CD4-positive, alpha-beta T cell treated with Interleukin-2 at 100 ng/mL for 4 hours (primary cell): ENCODE data around the gene EEFSEC.

Source experiments
- DNase-seq: peaks from one replicate; pipeline ENCODE4 v3.0.0-alpha.2; 2020; ENCODE audit warnings: low spot score

Gene EEFSEC

DNA sequence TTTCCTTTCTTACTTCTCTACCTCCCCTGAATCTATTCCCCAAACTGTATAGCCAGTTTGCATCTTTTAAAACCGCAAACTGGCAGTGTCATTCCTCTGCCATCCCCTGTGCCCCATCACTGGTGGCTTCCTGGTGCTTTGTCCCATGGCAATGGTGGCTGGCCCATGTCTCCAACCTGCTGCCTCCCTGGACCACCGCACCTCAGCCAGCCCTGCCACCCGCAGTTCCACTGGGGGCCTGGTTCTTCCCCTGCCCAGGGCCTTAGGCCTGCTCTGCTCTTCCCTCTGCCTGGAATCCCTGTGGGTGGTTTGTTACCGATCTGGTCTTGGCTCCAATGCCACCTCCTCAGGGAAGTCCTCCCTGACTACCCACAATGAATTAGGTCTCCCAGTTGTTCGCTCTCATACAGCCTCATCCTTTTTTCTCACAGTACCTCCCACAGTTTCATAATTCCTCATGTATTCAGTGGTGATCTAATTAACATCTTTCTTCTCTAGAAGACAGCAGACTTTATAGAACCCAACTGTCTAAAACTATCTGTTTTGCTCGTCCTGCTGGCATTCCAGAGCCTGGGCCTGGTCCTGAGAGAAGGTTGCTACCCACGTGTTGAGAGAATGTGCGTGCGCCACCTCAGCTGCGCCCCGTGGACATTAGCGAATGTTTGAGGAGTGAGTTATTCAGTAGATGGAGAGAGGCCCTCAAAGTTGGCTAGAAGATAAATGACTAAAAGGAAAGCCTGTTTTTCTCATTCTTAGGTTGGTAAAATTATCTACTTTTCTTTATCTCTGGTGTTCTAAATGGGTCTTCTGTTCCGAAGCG lies 183.3 kb downstream of the EEFSEC start:
- DNase-seq = no peak

DNA sequence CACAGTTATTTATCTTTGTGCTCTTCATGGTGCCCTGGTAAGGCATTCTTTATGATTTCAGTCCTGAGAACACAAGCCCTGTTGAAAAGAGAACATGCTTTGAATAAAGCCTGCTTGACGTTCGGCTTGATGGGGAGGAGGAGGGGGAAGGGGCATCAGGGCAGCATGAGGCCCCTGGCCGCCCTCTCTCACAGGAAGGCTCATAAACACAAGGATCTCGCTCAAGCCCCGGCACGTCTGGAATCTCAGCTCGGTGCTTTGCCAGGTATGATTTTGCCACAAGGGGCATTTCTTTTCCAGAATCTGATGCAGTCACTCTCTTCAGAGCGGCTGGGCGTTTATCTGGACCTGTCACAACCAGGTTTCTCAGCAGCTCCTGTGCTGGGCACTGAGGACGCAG lies 184.0 kb downstream of the EEFSEC start:
- no peak for DNase-seq

DNA sequence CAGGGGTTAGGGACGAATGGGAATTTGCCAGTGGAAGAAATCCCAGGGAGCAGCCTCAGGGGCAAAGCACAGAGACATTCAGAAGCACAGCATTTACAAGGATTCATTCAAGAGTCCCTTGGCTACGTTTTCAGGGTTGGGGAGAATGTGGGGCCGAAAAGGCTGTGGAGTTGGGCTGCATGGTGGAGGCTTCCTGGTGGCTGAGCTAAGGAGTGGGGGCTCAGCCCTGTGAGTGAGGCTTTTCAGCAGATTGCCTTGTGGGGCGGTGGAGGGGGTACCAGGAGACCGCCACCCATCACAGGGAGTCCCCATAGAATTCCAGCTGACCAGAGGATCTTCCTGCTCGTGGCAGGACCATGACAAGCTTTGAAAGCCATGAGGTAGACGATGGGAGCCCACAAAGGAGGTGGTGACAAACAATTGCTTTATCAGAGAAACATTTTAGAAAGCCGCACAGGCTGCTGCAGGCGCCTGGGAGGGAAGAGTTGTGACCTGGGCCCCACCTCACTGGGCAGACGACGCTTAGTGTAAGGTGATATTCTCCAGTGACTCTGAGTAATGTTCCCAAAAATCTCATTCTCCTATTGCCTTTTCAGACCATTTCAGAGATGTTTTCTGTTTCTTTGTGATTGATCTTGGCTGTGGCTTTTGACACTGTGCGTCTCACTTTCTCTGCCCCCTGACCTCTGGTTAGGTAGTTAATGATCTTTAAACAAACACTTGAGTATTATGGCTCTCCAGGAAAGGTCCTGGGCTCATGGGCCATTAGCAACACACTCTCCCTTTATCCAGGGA lies 185.5 kb downstream of the EEFSEC start:
- DNase-seq = no peak

DNA sequence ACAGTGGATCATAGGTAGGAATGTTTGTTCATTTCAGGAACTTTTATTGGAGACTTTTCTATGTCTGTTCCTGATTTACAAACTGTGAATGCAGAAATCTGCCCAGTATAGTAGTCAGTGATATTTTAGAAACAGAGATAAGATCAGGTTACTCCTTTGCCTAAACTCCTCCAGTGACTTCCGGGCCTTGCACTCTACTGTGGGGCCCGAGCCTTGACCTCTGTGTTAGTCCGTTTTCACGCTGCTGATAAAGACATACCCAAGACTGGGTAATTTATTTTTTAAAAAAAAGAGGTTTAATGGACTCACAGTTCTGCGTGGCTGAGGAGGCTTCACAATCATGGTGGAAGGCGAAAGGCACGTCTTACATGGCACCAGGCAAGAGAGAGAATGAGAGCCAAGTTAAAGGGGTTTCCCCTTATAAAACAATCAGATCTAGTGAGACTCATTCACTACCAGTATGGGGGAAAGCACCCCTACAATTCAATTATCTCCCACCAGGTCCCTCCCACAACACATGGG lies 186.3 kb downstream of the EEFSEC start:
- DNase-seq = no peak

DNA sequence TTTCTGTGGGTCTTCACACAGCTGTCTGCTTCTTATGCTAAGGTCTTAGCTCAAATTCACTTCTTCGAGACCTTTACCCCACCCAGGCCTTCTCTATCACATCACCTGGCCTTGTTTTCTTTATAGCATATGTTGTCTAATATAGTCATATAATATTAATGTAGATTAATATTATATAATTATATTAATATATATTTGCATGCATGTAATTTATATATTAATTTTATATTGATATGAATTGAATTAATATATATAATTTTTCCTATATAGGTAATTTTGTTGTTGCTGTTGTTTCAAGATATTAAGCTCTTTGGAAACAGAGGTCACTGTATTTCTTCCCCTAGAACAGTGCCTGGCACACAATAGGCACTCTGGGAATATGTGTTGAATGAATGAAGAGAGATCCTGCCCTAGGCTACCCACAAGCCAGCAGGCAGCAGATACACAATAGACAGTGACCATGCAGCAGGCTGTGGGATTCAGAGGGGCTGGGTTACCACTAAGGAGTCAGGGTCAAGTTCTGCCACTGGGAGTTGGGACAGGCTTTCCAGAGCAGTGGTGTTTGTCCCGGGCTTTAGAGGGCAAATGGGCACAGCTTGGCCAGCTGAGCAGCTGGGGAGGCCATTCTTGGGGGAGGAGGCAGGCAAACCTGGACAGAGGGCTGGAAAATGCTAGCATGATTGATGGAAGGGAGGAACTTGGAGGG lies 187.1 kb downstream of the EEFSEC start:
- DNase-seq = no peak

DNA sequence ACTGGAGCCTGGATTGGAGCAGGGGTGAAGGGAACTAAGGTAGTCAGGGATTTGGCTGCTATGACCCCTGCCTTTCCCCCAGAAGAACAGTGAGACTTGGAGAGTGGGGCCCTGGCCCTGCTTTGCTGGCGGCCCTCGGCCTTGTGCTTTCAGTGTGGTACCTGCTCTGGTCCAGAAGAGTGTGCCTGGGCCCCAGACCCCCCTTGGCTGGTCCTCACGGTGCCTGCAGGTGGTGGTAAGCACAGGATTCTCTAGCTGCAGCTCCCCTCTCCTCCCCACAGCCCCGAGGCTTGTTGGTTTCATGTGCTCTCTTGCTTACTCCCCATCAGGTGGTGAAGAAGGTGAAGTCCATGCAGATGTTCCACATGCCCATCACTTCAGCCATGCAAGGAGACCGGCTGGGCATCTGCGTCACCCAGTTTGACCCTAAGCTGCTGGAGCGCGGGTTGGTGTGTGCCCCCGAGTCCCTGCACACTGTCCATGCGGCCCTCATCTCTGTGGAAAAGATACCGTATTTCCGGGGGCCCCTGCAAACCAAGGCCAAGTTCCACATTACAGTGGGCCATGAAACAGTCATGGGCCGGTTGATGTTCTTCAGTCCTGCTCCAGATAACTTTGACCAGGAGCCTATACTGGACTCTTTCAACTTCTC lies 187.7 kb downstream of the EEFSEC start:
- no peak for DNase-seq

DNA sequence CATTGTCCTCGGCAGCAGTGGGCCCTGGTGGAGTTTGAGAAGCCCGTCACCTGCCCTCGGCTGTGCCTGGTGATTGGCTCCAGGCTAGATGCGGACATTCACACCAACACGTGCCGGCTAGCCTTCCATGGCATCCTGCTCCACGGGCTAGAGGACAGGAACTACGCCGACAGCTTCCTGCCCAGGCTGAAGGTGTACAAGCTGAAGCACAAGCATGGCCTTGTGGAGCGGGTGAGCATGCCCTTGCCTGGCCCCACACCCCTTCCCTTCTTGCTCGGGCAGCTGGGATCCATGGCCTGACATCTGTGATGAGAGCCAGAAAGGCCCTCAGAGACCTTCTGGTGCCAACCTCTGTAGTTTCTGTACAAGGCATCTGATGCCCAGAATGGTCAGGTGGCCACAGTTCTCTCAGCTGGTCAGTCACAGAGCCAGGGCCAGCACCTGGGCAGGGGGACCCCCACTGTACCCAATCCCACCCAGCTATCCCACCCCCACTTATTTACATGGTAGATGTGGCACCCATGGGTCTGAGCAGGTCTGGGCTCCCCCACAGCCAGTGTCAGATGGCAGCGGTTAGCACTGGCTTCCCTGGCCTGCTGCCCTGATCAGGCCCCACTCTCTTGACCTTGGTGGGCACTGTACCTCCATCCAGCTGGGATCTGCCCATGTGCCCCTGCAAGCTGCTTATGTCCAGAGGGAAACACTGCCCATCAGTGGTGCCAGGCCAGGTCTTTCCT lies 188.5 kb downstream of the EEFSEC start:
- DNase-seq = no peak

DNA sequence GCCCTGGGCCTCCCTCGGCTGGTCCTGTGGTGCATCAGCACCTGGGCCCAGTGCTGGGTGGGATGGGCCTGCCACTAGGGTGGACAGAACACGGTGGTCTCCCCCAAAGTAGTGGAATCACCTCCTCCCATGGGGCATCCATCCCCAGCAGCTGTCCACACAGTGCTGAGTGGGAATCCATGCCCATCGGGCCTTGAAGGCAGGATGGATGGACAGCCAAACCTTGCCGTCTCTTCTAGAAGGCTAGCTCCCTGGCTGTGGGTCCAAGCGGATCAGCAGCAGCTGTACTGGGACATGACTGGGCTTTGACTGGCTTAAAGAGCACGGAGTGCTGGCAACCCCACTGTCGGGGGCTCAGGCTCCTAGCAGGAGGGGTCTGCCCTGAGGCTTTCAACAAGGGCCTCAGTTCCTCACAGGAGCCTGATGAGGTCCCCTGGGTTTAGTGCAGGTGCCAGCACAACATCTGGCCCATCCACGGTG lies 189.5 kb downstream of the EEFSEC start:
- DNase-seq = no peak

DNA sequence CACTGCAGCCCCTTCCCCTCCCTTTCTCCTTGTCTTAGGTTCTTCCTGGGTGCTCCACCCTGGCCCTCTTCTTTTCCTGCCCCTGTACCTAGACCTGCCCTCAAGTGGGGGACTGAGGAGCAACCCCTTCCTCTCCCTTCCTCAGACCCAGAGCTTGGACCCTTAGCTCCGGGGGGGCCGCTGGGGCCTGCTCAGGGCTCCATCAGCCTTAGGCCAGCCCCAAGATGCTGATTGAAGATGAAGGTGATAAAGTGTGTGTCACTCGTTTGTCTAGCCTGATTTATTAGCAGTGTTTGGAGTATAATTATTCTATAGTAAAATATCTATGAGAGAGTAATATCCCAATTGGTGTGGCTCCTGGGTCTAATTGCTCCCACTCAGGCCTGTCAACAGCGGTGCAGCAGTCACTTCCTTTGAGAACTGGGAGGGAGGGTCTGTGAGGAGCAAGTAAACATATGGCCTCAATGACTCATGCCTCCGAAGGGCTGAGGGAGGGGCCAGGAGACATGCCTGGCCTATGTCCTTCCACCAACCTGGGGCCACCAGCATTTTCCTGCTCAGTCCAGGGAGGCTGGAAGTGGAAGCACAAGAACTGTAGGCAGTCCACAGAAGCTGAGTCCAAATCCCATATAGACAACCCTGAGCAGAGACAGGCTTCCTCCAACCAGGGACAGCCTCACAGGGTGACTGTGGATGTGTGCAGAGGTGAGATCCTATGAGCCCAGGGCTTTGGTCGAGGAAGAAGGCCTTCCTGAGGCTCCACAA lies 190.2 kb downstream of the EEFSEC start:
- DNase-seq = no peak

DNA sequence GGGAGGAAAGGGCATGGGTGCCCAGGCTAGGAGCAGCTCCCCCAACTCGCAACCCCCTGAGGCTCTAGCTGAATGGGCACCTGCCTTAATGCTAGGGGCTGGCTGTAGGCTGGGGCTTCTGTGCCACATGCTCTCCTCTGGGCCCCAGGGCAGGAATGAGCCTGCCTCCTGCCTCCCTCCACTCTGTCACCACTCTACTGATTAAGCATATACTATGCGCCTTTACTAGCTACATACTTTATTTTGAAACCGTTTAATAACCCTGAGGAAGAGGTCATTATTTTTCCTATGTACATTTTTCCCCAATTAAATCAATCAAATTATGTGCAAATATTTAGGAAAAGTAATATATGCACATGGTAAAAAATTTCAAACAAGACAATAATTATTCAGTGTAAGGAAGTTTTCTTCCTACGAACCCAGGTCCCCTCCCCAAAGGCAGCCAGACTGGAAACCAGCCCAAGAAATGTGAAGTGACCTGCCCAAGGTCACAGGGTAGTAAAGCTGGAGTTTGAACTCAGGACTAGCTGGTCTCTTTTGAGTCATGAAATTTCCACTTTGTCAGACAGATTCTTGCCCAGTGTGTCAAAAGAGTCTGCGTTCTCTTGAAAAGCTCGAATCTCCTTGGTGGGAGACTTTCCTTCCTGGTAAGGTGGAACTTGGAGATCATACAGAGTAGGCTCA lies 190.9 kb downstream of the EEFSEC start:
- DNase-seq = no peak

DNA sequence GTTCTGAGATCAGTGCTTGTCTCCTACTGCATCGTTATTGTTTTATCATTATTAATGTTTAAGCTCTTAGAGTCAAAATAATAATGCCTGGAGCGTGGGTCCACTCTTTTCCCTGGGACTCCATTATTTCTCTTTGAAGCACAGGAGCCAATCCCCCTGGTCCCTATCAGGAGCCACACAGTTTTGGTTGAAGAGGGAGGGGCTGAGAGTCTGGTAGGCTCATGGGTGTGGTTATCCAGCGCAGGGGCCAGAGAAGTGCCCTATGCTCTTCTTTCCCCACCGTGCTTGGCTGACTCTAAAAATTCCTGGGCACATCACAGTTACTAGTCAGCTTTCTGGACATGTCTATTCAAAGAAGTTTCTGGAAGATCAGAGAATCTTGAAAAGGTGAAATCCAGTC lies 191.9 kb downstream of the EEFSEC start:
- no peak for DNase-seq

DNA sequence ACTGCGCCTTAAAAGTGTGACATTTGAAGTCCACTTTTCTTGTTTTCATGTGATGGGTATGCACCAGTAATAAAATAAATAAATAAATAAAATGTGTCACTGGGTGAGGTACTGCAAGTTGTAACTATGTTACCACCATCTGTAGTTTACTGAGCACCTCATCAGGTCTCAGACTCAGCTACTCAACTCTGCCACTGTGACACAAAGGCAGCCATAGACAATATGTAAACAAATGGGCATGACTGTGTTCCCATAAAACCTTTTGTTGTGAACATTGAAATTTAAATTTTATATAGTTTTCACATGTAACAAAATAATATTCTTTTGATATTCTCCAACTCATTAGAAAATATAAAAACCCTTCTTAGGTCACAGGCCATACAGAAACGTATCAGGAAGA lies 193.3 kb downstream of the EEFSEC start:
- no peak for DNase-seq

DNA sequence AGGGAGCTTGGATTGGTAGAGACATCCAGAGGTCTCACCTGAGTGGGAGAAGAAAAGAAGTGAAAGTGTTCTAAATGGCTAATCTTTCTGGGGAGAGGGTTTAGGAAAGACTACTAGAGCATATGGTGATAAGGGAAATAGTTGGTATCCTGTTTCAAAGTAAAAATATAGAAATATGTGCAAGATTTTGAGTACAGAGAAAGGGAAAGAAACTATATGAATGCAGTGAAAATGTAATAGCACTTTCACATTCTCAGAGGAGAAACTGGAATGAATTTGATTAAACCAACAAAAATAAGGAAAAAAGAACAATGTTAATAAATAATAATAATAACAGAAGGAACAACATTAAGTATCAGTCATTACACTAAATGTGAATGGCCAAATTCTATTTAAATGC lies 194.0 kb downstream of the EEFSEC start:
- DNase-seq = no peak

DNA sequence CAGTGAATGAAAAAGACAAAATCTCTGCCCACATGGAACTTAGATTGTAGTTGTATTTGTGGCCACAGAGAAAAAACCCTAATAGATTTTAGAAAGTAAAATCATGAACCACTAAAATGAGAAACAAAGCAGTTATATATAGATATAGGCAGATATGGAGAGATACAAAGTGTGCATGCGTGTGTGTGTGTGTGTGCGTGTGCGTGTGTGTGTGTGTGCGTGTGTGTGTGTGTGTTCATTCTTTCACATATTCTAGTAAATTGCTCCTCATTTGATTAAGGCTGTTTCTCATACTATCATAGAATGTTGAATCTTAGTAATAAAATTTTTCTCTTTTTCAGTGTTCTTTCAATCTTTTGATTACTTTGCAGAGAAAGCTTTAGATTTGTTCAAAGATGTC lies 194.8 kb downstream of the EEFSEC start:
- DNase-seq = no peak

DNA sequence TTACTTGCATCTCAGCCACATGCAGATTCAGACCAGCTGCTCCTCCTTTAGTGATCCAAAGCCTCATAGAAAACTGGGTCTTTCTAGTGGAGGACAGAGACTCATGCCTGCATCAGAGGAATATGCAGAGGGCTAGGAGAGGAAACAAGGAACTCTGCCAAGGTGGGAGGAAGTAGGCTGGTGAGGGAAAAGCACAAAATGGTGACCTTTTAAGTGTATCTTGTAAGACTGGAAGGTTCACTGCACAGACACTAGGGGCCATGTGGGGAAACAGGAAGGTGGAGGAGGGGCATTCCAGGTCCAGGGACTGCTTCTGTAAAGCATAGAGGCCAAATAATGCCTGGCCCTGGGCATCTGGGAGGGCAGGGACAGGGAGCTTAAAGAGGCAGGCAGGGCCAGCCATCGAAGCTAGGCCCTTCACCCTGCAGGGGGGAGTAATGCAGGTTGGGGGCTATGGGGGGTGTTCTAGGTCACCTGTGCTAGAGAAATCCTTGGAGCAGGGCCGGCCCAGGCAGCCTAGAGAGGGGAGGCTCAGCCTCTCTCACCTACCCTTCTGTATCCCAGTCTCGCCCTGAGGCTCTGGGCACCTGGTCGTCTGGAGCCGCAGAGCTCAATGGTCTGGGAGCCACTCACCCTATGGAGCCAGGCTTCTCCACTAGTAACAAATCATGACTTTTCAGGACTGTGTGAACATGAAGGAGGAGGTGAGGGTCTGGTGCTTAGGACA lies 195.7 kb downstream of the EEFSEC start:
- DNase-seq = no peak

DNA sequence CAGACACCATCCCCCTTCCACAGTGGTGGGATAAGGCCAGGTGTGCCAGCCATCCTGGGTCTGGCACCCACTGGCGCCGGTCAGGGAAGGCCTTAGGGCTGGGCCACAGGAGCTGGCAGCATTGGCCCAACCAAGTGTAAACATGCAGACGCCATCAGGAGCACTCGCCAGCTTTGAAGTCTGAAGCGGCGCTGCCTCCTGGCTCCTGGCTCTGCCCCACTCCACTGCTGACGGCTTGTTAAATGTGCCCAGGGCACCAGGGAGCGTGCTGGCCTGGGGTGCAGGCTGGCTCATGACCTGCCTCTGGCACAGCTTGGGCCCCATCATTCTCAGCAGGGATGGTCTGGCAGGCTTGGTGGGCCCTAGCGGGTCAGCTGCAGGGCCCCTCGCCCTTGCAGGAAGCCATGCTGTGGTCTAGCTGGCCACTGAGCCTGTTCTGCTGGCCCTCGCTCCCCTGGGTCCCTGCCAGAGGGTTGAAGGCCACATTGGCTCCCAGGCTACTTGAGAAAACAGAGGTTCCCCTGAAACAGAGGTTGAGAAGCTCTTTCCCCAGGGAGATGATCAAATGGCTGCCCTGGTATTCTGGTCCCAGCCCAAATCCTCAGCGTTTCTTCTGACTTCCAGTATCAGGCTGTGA lies 196.8 kb downstream of the EEFSEC start:
- DNase-seq = no peak

DNA sequence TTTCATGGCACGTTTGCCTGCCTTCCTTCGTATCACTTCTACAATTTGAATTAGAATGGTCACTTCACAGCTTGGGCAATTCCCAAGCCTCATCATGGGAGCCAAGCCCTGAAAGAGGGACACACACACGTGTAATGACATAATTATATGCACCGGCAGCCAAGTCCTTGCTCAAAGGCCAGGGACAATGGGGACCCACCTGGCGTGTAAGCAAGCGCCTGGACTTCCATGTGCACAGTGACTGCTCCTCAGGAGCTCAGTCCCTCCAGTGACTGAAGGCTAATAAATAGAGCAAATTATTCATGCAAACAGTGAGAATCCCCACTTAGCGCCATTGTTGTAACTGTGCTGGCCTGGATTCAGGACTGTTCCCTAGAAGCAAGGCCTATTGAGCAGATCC lies 198.3 kb downstream of the EEFSEC start:
- DNase-seq = no peak

DNA sequence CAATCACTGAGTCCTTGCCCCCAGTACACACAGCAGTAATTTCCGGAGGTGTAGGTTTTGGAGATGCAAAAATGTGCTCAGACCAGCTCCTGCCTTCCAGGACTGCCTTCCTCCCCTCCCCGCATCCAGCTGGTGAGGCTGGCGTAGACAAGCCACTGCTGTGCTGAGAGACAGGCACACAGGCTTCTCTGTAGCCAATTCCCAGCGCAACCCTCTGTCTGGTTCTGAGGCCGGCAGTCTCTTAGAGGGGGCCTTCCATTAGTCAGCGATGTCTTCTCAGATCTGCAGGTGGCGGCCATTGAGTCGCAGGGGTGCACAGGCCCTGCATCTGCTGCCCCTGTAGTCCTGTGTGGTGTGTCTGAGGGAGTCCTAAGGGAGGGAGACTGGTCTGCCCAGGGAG lies 199.0 kb downstream of the EEFSEC start:
- DNase-seq = no peak
